Amygdala (tissue), 56 donors: ENCODE data around the gene MT1M.
"Not testable (repeated sequence)": the region's sequence is repeated elsewhere in the genome, so short reads cannot be mapped to it uniquely, and the experiment has no call there.

Experiments used
- DNase-seq, 56 donors: peaks; one replicate each; lab custom pipeline; 2025; lab: John Stamatoyannopoulos, UW

Gene MT1M

DNA sequence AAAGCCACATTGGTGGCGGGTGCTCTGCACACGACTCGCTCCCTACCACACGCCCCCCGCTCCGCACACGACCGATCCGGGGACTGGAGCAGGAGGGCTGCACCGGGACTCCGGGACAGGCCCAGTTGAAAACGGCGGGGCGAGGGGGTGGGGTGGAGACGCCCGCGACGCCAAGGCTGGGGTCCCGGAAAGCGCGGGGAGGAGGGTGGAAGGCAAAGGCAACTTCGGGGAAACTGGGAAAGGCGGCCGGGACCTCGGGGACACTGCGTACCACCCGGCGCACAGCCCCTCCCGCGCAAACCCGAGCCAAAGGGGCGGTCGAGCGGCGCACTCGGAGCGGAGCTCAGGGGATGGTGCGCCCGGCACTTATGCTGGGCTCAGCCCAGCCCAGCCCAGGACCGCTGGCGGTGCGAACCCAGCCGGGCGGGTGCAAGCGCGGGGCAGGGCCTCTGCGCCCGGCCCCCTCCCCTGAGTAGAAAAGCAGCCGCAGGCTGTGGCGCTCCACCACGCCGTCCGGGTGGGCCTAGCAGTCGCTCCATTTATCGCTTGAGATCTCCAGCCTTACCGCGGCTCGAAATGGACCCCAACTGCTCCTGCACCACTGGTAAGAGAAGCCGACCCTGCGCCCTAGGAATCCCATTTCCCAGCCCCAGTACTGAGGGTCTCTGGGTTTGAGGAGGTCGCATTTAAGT lies at the start of gene MT1M:
MT1M (plus strand) TSS at position 504 of the 692 bp plus-strand sequence; CDS start at position 577, 73 bp downstream.
- DNase-seq, result peak in 38 of 56 donors; percentile 20 to 71 (median 41)

DNA sequence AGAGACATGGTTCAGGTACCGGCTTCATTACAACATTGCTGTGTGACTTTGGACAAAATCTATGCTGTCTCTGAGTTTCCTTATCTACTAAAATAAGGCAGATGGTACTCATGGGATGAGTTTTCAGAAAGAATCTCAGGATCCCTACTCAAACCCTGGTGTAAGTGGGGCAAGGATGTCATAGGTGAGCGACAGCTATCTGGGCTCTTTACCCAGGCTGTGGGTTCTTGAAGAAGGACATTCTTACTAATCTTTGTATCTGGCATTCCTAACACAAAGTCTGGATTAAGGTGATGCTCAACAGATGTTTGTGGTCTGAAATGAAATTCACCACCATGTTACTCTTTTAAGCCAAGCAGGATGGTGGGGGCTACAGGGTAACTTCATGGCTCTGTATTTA lies 49.5 kb upstream of the MT1M start:
- DNase-seq, result not testable (repeated sequence)

DNA sequence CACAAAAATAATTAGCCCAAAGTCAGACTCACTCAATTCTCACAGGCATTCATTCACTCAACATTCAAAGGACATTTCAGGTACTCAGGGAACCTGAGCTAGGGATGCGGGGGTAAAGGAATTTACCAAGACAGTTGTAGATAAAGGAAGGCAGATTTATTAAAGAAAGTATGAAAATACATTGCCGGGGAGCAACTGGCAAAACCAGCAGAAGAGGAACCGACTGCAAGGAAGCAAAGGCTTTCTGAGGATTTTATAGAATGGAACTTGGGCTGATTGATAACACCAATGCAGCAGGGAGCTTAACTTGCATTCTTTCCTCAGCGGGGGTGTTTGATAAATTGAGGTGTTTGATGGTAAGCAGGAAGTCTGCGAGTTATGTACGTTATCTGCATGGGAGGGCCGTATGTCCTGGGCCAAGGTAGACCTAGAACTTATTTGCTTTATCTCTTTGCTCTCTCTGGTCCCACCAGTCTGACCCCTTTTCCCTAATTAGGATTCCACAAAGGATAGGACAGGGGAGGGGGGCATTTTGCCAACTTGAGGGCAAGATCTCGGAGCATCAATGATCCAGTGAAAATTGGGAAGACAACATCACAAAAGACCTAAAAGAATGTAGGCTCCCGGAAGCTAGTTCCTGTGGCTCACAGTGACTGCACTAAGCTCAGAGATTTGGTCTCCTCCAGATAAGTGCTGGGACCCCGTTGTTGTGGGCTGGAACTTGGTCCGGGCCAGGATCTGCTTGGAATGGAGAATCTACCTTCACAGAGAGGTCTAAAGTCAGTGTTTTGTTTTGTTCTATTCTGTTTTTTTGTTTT lies 48.9 kb upstream of the MT1M start:
- DNase-seq, result no peak

DNA sequence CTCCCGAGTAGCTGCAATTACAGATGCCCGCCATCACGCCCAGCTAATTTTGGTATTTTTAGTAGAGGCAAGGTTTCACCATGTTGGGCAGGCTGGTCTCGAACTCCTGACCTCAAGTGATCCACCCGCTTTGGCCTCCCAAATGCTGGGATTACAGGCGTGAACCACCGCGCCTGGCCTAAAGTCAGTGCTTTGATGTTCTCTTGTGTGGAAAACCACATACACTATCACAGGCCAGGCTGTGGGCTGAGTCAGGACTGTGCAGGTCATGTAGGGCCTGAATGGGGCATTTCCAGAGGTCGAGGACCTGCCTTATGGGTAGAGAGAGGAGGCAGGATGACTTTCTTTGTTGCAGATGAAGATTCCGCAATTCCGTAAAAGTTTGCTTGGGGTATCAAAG lies 48.2 kb upstream of the MT1M start:
- DNase-seq, result no peak

DNA sequence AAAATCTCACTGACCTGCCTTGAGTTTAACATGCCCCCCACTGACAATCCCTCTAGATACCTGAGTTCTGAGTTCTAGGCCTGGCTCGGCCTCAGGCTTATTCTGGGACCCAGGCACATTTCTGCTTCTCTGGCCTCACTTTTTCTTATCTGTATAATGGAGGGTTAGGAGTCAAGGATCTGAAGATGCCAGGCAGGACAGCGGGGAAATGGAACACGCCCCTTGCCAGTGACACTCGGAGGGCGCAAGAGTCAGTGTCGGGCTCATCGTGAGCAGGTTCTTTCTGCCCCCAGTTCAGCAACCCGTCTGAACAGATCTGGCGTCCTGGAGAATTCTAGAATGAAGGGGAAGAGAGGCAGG lies 43.7 kb upstream of the MT1M start:
- DNase-seq, result no peak

DNA sequence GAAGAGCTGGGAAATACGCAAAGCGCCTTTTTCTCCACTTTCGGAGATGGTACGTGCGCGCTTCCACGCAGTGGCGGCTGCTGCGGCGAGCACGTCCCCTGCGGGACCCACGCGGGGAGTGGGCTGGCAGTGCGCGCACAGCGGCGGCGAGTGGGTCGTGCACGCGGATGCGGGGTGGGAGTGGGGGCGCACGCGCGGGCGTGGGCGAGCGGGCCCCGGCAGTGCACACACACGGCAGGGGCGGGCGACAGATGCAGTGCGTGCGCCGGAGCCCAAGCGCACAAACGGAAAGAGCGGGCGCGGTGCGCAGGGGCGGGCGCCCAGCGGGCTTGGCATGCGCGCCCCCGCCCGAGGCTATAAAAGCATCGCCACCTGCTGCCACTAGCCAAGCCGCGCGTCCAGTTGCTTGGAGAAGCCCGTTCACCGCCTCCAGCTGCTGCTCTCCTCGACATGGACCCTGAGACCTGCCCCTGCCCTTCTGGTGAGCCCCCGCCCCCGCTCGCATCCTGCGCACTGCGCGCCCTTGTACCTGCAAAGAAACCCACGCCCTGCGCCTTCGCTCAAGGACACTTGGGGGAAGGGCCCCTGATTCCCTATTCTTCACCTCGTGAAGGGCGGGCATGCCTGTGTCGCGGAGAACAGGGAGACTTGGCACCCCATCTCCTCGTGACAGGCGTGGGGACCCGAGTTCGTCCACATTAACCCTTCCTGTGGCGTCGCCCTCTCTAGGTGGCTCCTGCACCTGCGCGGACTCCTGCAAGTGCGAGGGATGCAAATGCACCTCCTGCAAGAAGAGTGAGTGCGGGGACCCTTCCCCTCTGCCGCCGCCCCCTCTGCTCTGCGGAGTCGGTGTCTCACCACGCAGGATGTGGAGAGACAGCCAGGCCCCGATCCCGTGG lies 43.1 kb upstream of the MT1M start, which contains the start of gene MT3:
MT3 (plus strand) TSS at position 388 of the 899 bp plus-strand sequence; CDS start at position 451, 63 bp downstream.
- DNase-seq, result peak in 49 of 56 donors; percentile 38 to 89 (median 74)

DNA sequence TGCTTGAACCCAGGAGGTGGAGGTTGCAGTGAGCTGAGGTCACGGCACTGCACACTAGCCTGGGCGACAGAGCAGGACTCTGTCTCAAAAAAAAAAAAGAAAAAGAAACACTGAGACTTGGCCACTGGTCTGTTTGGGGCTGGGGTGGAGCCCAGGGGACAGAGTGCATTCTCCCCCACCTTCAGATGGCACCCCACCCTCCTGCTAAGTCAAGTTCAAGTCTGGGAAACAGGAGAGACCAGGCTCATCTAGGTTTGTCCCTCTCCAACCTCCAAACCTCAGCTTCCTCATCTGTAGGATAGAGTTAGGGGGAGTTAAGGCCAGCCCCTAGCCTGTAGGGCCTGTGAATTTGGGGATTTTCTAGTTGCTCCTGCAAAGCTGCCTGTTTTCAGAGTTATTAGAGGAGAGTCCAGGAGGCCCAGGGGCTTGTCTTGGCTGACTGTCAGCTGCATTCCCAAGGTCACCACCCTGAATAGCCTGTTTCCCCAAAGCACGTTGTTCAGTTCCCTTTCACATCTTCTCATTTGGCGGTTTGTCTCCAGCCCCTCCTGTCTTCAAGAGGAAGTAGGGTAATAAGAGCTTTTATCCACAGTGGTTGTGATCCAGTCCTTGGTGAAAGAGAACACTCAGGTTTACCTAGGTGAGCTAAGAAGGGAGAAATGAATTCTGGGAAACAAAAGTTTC lies 40.9 kb upstream of the MT1M start:
- DNase-seq, result peak in 5 of 56 donors; percentile 18 to 41 (median 25)

DNA sequence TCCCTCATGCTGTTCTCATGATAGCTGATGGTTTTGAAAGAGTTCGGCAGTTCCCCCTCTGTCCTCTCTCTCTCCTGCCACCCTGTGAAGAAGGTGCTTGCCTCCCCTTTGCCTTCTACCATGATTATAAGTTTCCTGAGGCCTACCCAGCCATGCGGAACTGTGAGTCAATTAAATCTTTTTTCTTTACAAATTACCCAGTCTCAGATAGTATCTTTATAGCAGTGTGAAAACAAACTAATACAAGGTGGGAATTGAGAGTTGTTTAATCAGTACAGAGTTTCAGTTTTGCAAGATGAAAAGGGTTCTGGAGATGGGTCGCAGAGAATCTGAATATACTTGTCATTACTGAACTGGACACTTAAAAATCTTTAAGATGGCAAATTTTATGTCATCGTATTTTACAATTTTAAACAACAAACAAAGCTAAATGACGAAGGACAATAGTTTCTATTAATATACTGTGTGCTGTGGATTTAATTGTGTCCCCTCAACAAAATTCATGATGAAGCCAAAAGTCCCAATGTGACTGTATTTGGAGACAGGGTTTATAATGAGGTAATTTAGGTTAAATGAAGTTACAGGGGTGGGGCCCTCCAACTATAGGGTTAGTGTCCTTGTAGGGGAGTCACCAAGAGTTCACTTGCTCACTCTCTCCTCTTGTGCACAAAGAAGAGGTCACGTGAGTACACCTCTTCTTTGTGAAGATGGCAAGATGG lies 38.7 kb upstream of the MT1M start:
- no peak for DNase-seq

DNA sequence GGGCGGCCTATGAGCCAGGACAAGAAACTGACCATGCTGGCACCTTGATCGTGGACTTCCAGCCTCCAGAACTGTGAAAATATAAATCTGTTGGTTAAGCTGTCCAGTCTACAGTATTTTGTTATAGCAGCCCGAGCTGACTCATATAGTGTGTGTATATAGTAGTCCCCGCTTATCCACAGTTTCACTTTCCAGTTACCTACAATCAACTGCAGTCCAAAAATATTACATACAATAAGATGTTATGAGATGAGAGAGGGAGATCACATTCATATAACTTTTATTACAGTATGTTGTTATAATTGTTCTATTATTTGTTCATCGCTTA lies 38.2 kb upstream of the MT1M start:
- no peak for DNase-seq

DNA sequence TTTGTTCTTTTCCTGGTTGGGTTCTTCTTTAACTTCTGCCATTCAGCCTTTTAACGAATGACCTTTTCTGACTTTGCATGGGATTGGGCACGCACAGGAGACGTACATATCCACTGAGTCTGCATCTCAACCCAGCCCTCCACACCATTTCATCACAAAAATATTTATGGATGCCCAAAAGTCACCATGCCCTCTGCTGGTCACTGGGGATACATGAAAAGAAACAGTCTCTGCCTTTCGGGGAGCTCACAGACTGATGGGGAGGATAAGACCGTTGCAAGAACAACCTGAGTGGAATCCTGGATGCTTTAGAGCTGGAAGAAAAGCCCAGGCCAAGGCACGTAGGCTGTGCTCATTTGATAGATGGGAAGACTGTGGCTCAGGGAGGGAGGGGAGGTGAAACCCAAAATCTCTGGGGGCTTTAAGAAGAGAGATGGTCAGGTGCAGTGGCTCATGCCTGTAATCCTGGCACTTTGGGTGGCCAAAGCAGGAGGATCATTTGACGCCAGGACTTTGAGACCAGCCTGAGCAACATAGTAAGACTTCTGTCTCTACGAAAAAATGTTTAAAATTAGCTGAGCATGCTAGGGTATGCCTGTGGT lies 32.0 kb upstream of the MT1M start:
- peak in 26 of 56 donors; percentile 11 to 80 (median 39) for DNase-seq

DNA sequence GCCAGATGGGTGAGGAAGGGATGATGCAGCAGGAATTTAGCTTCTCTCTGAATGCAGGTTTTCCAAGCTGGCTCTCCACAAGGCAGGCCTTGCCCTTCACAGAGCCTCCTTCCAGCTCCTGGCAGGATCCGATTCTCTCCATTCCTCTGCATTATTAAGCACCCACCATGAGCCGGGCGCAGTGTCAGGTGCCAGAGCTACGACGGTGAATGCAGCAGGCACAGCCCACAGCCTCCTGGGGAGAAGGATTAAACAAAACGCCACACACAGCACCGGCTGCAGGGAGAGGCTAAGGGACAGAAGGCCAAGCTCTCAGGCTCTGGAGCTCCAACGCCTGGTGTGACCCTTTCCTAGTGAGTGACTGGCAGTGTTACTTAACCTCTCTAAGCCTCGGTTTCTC lies 31.1 kb upstream of the MT1M start:
- DNase-seq, result peak in 7 of 56 donors; percentile 10 to 62 (median 39)

DNA sequence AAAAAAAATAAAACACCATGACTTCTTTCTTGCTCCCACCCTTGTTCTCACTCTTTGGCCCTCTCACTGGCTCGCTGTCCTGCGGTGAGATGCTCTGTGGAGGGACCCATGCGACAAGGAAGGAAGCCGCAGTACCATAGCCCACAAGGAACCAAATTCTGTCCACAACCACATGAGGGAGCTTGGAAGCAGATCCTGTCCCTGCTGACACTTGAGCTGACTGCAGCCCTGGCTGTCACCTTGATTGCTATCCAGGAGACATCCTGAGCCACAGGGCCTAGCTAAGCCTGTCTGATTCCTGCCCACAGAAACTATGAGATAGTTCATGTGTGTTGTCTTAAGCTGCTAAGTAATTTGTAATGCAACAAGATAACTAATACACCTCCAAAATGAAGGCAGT lies 28.9 kb upstream of the MT1M start:
- peak in 20 of 56 donors; percentile 6 to 73 (median 37) for DNase-seq

DNA sequence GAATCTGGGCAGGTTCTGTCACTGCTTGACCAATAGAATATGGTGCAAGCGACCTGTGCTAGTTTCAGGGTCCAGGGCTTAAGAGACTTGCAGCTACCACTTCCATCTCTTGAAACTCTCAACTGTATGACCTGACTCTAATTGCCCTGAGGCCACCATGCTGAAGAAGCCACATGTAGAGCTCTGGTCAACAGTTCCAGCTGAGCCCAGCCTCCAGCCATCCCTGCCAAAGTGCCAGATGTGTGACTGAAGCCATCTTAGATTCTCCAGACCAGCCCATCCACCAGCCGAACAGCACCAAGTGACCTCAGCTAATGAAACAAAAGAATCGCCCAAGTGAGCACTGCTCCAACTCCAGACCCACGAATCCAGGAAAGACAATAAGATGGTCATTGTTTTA lies 27.5 kb upstream of the MT1M start:
- DNase-seq, result no peak

DNA sequence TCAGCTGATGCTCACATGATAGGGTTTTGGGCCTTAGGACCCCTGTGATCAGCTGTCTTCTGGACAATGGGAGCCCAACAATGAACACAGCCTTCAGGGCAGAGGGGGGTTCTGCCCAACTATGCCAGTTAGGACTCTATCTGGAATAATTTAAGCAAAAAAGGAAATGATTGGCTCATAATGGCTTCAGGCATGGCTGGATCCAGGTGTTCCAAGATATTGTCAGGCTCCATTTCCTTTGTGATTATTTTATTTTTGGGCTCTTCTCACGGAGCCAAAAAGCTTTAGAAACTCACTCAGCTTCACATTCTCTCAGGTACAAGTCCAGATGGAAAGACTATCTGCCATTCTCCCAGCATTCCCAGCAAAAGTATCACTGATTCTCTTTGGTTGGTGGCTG lies 27.0 kb upstream of the MT1M start:
- no peak for DNase-seq

DNA sequence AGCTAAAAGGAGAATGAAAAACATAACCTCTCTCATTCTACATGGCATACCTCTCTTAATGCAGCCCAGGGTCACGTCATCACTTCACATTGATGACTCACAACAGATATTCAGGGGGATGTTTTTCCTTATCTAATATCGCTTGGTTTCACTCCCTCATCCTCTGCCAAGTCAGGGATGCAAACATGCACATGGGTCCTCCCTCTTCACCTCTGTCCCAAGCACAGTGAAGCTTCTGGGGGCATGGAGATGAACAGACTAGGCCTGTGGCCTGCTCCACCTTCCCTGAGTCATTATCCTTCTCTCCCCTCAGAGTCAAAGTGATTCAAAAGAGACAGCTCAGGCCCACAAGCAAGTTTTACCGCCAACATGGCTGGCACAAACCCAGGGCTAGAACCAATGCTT lies 26.4 kb upstream of the MT1M start:
- peak in 1 of 56 donors; percentile 61 for DNase-seq

DNA sequence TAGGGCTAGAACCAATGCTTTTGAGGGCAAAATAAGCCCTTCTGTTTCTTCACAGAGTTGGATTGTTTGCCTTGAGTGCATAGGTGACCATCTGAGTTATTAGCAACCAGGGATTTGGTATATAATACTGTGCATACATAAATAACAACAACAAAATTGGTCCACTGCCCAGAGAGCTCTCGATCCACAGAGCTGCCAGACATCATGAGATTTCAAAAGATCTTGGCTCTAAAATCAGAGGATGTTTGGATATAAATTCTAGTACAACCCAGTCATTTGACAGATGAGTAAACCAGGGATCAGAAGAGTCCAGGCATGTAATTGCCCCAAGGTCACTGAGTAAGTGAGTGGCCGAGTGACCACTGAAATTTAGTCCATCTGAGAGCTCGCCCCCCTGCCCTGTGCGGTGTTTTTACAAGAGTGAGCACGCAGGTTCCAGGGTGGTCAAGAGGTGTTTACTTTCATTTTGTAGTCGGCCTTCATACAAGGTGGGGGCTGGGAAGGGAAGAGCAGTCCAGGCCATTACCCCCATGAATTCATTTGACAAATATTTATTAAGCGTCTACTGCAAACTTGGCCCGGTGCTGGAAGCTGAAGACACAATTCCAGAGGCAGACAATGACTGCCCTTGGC lies 25.9 kb upstream of the MT1M start:
- peak in 5 of 56 donors; percentile 11 to 64 (median 31) for DNase-seq

DNA sequence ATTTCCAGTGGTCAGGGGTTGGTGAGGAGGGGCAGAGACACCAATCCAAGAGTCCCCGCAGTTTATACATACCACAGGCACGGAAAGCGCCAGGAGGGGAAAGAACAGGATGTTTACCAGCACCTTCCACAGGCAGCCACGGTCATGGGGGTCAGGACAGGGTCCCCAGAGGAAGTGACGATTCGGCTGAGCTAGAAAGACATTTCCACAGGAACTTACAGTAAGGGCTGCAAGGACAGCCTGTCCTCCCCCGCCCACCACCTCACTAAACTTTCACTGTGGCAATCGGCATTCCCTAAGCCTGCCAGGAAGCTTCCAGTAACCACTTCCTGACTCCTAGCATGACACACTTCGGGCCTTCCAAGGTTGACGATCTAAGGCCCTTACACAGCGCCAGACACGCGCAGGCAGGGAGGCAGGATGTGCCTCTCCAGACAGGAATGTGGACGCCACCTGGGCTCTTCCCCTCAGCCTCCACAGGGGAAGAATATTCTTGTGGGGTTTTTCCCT lies 25.3 kb upstream of the MT1M start:
- peak in 2 of 56 donors; percentile 35 to 47 for DNase-seq

DNA sequence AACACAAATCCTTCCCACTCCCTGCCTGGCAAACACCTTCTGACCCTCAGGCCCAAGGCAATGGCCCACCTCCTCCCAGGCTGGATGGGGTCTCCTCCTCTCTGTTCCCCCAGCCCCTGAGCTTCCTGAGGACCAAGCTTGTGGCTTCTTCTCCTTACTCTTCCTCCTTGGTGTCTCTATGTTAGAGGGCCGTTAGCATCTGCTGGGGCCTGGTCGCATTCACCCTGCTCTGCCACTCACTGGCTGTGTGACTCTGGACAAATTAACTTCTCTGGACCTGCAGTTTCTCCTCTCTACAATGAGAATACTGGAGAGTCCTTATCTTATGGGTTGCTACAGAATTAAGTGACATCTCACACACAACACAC lies 24.8 kb upstream of the MT1M start:
- no peak for DNase-seq
